ENCODE measurements around the gene MBD6.

MBD6 gene

DNA sequence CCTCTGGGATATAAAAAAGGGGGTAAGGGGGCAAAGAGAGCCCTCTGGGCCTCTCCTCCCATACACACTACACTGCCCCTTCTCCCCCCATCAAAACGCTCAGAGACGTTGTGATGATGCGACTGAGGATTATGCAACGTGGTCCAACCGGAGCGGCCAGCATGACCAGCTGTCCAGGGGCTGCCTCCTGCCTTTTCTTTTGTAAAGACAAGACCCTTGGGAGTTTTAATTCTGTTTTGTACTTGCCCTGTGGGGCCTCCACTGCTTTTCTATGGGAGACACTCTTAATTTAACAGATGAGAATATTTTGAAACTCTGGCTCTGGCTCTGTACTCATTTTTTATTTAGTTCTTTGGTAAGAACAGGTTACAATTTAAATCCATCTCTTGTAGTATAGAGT lies 7.2 kb downstream of the MBD6 start:
- Histone ChIP-seq H3K9me3 (ENCODE audit: insufficient read depth, low read length) (no peaks in the 10 kb centered on the region), H3K27ac (ENCODE audit: low read depth, low read length) (no peak overlapping the region), H2AFZ (ENCODE audit: low read depth, low read length, severe bottlenecking) (no peak overlapping the region), H3K4me2 (ENCODE audit: low read depth, low read length, poor library complexity, severe bottlenecking) (no peak overlapping the region), H3K9me2 (replicated peaks; ENCODE audit: insufficient read depth, low read length) (no peaks in the 10 kb centered on the region), H3K4me3 (ENCODE audit: insufficient read depth, low read length, poor library complexity, severe bottlenecking) (no peak overlapping the region), H4K20me1 (ENCODE audit: low read depth, low read length) (no peaks in the 10 kb centered on the region), H3K27me3 (ENCODE audit: low read length) (no peaks in the 10 kb centered on the region), H3K79me2 (ENCODE audit: insufficient read depth, low read length) (no peaks in the 10 kb centered on the region; the same call in 1 of the 2 replicates), H3K36me3 (ENCODE audit: low read length) (no peaks in the 10 kb centered on the region; the same call in 1 of the 2 replicates), H3F3A (ENCODE audit: insufficient read depth) (peaks cover 12% of the 10 kb centered on the region; the same call in 1 of the 2 replicates), H3K9ac (ENCODE audit: low read length) (no peak overlapping the region)
- TF ChIP-seq, protein P1, sequence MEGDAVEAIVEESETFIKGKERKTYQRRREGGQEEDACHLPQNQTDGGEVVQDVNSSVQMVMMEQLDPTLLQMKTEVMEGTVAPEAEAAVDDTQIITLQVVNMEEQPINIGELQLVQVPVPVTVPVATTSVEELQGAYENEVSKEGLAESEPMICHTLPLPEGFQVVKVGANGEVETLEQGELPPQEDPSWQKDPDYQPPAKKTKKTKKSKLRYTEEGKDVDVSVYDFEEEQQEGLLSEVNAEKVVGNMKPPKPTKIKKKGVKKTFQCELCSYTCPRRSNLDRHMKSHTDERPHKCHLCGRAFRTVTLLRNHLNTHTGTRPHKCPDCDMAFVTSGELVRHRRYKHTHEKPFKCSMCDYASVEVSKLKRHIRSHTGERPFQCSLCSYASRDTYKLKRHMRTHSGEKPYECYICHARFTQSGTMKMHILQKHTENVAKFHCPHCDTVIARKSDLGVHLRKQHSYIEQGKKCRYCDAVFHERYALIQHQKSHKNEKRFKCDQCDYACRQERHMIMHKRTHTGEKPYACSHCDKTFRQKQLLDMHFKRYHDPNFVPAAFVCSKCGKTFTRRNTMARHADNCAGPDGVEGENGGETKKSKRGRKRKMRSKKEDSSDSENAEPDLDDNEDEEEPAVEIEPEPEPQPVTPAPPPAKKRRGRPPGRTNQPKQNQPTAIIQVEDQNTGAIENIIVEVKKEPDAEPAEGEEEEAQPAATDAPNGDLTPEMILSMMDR (IDR thresholded peaks at IDR 0.05; ENCODE audit: insufficient read depth, low read length, poor library complexity, severe bottlenecking), result no peak
- TF ChIP-seq EZH2phosphoT487 (conservative IDR thresholded peaks at IDR 0.05; ENCODE audit: low read length), result no peak

DNA sequence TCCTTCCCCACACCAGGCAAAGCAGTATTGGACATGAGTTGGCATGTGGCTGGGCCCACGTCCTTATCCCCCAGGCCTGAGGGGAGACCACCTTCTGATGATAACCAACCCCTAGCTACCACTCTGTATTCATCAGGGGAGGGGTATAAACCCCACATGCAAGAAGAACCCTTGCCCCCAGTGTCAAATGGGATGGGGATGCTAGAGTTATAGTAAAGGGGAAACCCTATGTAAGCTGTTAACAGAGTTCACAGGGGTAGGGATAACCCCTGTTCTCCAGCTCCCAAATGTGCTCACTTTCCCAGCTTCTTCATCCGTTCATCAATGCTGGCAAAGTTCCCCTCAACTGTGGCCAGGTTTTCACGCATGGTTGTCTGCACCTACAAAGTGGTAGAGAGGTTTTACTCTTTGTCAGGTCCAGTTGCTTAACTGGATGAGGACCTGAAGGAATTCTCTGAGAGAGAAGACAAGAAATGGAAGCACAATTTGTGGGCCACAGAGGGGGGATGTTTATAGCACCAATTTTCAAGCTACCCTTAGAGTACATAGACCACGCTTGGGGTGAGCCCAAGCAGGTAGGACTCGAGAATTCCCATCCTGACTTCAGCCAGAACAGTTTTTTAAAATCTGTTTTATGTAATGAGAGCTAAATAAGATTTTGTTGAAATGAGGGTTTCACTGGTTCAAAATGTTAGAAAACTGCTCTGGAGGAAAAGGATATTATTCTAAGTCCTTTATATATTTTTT lies 7.9 kb downstream of the MBD6 start:
- TF ChIP-seq EZH2phosphoT487 (conservative IDR thresholded peaks at IDR 0.05; ENCODE audit: low read length), result no peak
- peaks cover 12% of the 10 kb centered on the region; the same call in 1 of the 2 replicates for H3F3A ChIP-seq (ENCODE audit: insufficient read depth)
- H3K27me3 ChIP-seq (ENCODE audit: low read length), result no peaks in the 10 kb centered on the region
- H3K9me2 ChIP-seq (replicated peaks; ENCODE audit: insufficient read depth, low read length), result no peaks in the 10 kb centered on the region
- no peak overlapping the region for H3K4me2 ChIP-seq (ENCODE audit: low read depth, low read length, poor library complexity, severe bottlenecking)
- H3K9me3 ChIP-seq (ENCODE audit: insufficient read depth, low read length), result no peaks in the 10 kb centered on the region
- no peak overlapping the region for H3K9ac ChIP-seq (ENCODE audit: low read length)
- H4K20me1 ChIP-seq (ENCODE audit: low read depth, low read length), result no peaks in the 10 kb centered on the region
- no peak overlapping the region for H3K27ac ChIP-seq (ENCODE audit: low read depth, low read length)
- no peaks in the 10 kb centered on the region; the same call in 1 of the 2 replicates for H3K36me3 ChIP-seq (ENCODE audit: low read length)
- no peak overlapping the region for H3K4me3 ChIP-seq (ENCODE audit: insufficient read depth, low read length, poor library complexity, severe bottlenecking)
- H3K79me2 ChIP-seq (ENCODE audit: insufficient read depth, low read length), result no peaks in the 10 kb centered on the region
- H2AFZ ChIP-seq (ENCODE audit: low read depth, low read length, severe bottlenecking), result no peak overlapping the region

DNA sequence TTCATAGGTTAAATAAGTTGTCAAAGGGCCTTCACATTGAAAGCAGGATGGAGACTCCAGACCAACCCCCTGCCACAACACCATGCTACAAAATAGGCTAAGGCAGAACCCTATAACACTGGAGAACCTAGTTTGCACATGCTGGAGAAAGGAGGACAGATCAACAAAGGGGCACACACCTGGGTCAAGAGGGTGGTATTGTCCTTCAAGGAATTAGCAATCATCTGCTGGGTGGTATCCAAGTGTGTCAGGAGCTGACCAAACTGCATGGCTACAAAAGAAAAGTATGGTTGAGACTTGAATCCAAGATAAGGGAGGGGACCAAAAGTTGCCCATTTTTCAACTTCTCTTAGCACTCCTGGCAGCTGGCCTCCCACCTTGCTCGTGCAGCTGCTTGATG lies 9.2 kb downstream of the MBD6 start:
- H3K9ac ChIP-seq (ENCODE audit: low read length), result no peak overlapping the region
- H3K9me2 ChIP-seq (replicated peaks; ENCODE audit: insufficient read depth, low read length), result no peaks in the 10 kb centered on the region
- H3K79me2 ChIP-seq (ENCODE audit: insufficient read depth, low read length), result no peaks in the 10 kb centered on the region
- H3F3A ChIP-seq (ENCODE audit: insufficient read depth), result peaks cover 12% of the 10 kb centered on the region; the same call in 1 of the 2 replicates
- no peak for TF ChIP-seq EZH2phosphoT487 (conservative IDR thresholded peaks at IDR 0.05; ENCODE audit: low read length)
- TF ChIP-seq, protein P1 (IDR thresholded peaks at IDR 0.05; ENCODE audit: insufficient read depth, low read length, poor library complexity, severe bottlenecking), result no peak
- no peak overlapping the region for H3K4me3 ChIP-seq (ENCODE audit: insufficient read depth, low read length, poor library complexity, severe bottlenecking)
- no peaks in the 10 kb centered on the region for H4K20me1 ChIP-seq (ENCODE audit: low read depth, low read length)
- no peak overlapping the region for H2AFZ ChIP-seq (ENCODE audit: low read depth, low read length, severe bottlenecking)
- no peak overlapping the region for H3K4me2 ChIP-seq (ENCODE audit: low read depth, low read length, poor library complexity, severe bottlenecking)
- no peaks in the 10 kb centered on the region; the same call in 1 of the 2 replicates for H3K36me3 ChIP-seq (ENCODE audit: low read length)
- H3K27ac ChIP-seq (ENCODE audit: low read depth, low read length), result no peak overlapping the region
- no peaks in the 10 kb centered on the region for H3K9me3 ChIP-seq (ENCODE audit: insufficient read depth, low read length)
- H3K27me3 ChIP-seq (ENCODE audit: low read length), result no peaks in the 10 kb centered on the region

DNA sequence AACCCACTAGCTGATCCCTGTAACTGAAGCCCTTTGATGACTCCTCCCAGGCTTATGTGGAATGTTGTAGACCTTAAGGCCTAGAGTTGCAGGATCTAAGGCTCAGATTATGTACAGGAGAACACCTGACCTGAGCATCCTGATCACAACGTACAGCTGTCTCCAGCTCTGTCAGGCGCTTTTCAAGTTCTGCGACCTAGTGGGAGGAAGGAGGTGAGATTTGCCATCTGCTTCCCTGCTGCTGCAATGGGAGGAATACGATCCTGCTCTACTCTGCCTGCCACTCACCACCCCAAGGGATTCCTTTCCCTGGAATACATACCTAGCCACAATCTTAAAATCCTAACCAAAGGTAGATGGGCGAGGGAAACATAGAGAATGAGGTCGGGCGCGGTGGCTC lies 10.5 kb downstream of the MBD6 start:
- H3K36me3 ChIP-seq (ENCODE audit: low read length), result no peaks in the 10 kb centered on the region; the same call in 1 of the 2 replicates
- H3F3A ChIP-seq (ENCODE audit: insufficient read depth), result peaks cover 12% of the 10 kb centered on the region; the same call in 1 of the 2 replicates
- no peak overlapping the region for H3K27ac ChIP-seq (ENCODE audit: low read depth, low read length)

More for the DNA sequence above, 10.5 kb downstream of the MBD6 start:
- no peaks in the 10 kb centered on the region for H3K9me3 ChIP-seq (ENCODE audit: insufficient read depth, low read length)
- H2AFZ ChIP-seq (ENCODE audit: low read depth, low read length, severe bottlenecking), result no peak overlapping the region
- no peak overlapping the region for H3K4me3 ChIP-seq (ENCODE audit: insufficient read depth, low read length, poor library complexity, severe bottlenecking)
- H4K20me1 ChIP-seq (ENCODE audit: low read depth, low read length), result no peaks in the 10 kb centered on the region
- no peak overlapping the region for H3K4me2 ChIP-seq (ENCODE audit: low read depth, low read length, poor library complexity, severe bottlenecking)
- H3K79me2 ChIP-seq (ENCODE audit: insufficient read depth, low read length), result no peaks in the 10 kb centered on the region
- H3K27me3 ChIP-seq (ENCODE audit: low read length), result no peaks in the 10 kb centered on the region
- no peak for TF ChIP-seq EZH2phosphoT487 (conservative IDR thresholded peaks at IDR 0.05; ENCODE audit: low read length)
- H3K9ac ChIP-seq (ENCODE audit: low read length), result no peak overlapping the region
- H3K9me2 ChIP-seq (replicated peaks; ENCODE audit: insufficient read depth, low read length), result no peaks in the 10 kb centered on the region

Measured in SU-DHL-6 (cell line).